ENCODE results near the gene FHOD3.
A peak's percentile ranks its signal among the peaks of the same experiment; 100 is the strongest.

The FHOD3 gene

DNA sequence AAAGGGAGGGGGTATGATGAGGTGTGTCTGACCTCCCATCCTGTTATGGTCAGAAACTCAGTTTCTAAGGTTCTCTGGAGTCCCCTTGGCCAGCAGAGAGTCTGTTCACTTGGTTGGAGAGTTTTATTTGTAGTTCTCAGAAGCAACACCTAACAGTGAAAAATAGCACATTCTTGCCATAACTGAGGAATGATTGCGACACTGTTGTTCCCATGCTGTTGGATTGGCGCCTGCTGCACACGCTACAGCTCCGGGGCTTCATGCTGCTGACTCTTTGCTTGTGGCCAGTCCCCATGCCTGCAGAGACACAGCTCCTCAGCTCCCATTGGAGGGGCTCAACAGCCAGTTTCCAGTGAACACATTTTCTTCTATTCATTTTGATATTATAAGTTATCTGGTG is 489.2 kb downstream of the FHOD3 start:
- DNase-seq (ENCODE audit: low spot score): no peak
- TF ChIP-seq, protein P1, sequence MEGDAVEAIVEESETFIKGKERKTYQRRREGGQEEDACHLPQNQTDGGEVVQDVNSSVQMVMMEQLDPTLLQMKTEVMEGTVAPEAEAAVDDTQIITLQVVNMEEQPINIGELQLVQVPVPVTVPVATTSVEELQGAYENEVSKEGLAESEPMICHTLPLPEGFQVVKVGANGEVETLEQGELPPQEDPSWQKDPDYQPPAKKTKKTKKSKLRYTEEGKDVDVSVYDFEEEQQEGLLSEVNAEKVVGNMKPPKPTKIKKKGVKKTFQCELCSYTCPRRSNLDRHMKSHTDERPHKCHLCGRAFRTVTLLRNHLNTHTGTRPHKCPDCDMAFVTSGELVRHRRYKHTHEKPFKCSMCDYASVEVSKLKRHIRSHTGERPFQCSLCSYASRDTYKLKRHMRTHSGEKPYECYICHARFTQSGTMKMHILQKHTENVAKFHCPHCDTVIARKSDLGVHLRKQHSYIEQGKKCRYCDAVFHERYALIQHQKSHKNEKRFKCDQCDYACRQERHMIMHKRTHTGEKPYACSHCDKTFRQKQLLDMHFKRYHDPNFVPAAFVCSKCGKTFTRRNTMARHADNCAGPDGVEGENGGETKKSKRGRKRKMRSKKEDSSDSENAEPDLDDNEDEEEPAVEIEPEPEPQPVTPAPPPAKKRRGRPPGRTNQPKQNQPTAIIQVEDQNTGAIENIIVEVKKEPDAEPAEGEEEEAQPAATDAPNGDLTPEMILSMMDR (IDR thresholded peaks at IDR 0.05): no peak
- peak overlapping the region; percentile 25 for H3K4me3 ChIP-seq
- peak overlapping the region; percentile 48 to 81 for H3K27ac ChIP-seq

DNA sequence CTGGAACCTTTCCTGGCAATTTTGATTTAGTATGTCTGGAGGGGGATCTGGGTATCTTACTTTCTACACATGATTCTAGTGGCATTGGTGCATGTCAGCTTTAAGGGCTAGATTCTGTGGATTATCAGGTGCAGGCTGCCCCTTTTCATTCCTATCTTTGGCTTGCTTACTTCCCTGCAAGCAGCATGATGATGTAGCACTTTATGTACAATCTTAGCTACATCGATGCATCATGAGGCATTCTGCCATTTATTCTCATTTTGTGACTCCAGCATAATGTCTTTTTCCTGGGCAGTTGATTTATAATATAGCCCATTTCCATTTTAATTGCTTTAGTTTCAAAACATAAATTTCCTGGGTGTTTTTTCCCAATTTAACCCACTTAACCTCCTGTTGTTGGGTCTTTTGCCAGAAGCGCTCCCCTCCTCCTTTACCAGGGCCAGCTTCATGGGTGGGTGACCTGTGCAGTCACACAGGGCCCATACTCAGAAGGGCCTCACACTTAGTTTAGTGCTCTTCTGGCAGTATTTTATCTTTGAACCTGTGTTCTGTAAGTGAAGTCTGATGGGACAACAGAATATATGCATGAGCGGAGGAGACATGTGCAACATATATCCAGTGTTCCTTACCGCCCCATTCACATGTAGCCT is 495.2 kb downstream of the FHOD3 start:
- TF ChIP-seq, protein P1 (IDR thresholded peaks at IDR 0.05): no peak
- H3K4me3 ChIP-seq: no peak overlapping the region
- H3K27ac ChIP-seq: no peak overlapping the region
- DNase-seq (ENCODE audit: low spot score): no peak

DNA sequence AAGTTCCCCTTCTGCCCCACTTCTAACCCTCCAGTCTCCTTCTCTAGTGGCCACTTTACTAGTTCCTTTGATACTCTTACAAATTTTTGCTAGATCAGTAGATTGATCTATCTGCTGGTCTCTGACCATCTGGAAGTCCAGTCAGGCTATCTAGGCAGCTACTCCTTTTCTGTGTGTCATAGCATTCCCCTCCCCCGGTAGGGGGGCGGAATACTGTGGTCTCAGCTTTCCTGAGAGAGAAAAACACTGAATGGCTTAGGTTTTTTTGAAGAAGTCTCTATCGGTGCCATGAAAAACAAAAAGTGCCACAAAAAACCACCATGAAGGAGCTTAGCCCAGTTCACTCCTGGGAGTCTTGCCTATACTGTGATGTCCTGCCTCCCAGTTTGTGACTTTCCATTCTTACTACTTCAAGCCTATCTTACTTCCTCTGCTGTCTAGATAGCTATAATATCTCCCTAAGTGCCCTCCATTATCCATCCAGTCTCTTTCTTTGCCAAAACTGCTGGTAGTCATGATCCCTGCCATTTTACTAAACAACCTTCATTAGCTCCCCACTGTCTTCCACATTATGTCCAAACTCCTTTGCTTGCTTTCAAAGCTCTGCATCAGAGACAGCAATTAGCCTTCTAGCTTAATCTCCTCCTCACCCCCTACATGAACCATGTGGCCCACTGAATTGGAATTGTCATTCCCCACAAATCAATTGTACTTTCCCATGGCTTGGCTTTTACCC is 501.4 kb downstream of the FHOD3 start:
- Histone ChIP-seq H3K27ac (no peak overlapping the region), H3K4me3 (no peak overlapping the region)
- no peak for DNase-seq (ENCODE audit: low spot score)
- TF ChIP-seq, protein P1 (IDR thresholded peaks at IDR 0.05): no peak

DNA sequence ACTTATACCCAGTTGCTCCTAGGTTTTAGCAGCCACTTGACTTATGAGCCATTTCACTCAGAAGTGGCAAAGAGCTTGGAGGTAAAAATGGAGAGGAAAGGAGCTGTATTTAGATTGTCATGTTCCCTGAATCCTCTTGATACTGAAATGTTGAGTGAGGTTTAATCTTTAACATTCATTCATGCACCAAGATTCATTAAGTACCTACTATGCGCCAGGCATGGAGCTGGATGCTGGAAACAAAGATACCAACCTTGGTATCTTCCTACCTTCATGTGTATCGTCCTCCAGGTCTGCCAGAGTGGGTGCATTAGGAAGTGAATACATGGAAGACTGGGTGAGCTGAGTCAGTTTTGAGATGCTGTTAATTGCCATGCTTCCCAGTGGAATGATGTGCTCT is 507.6 kb downstream of the FHOD3 start:
- Histone ChIP-seq H3K4me3 (no peak overlapping the region), H3K27ac (no peak overlapping the region)
- TF ChIP-seq, protein P1 (IDR thresholded peaks at IDR 0.05): no peak
- no peak for DNase-seq (ENCODE audit: low spot score)

DNA sequence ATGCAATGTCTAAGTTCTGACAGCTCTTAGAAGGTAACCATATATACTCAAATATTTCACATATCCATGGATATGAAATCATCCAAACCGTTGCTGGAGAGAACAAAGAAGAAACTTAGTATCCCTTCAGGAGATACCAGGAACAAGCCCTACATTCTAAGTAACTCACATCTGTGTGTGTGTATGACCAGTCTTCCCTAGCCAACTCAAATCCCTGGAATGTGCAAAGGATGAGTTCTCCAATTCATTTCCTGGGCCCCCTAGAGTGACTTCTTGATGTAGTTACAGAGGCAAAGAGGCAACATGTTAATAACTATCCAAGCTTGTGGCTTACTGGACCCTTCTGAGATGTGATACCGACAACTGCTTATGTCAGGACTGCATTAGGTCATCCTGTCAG is 511.2 kb downstream of the FHOD3 start:
- TF ChIP-seq, protein P1 (IDR thresholded peaks at IDR 0.05): no peak
- no peak overlapping the region for H3K4me3 ChIP-seq
- no peak overlapping the region for H3K27ac ChIP-seq
- DNase-seq (ENCODE audit: low spot score): no peak

DNA sequence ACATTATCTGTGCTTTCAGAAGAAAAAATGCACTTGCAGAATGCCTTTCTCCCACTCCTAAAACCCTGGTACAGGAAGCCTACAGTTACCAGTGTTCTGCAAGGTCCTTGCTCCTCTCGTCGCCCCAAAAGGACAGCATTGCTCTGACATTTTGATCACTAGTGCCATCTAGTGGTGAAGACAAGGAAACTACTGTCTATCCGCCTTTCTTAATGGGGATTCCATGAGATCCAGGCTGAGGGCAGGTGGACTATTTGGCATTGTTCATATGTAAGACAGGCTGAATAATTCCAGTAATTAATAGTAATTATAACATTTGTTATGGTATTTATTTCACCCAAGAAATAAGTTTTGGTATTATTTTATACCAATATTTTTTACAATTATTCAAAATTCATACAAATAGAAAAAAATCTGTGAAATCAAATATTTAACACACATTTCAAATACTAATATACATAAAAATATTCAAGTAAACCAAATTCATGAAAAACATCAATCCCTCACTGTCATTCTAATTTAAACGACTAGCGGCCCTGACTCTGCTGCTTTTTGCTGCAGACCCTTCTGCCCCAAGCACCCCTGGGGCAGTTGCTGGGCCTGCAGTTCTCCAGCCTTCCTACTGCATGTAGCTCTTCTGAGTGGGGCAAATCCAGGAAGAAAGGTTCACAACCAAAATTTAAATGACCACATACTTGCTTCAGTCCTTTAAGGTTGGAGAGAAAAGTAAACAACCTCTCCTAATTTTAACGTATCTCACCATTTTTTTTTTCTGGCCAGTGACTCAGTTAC is 512.3 kb downstream of the FHOD3 start:
- no peak for DNase-seq (ENCODE audit: low spot score)
- Histone ChIP-seq H3K4me3 (no peak overlapping the region), H3K27ac (no peak overlapping the region)
- TF ChIP-seq, protein P1 (IDR thresholded peaks at IDR 0.05): peak; percentile 54

Measured in coronary artery (tissue), 2 donors.